CD1c-positive myeloid dendritic cell (primary cell): ENCODE results near the gene ZNF345.

Experiments
- DNase-seq: peaks from one replicate; pipeline ENCODE4 v3.0.0-alpha.2; 2016; ENCODE audit errors: extremely low spot score

ZNF345 gene

GRCh38 chr19:36916991-36917390, 66.3 kb downstream of the ZNF345 start:
- no peak for DNase-seq

DNA sequence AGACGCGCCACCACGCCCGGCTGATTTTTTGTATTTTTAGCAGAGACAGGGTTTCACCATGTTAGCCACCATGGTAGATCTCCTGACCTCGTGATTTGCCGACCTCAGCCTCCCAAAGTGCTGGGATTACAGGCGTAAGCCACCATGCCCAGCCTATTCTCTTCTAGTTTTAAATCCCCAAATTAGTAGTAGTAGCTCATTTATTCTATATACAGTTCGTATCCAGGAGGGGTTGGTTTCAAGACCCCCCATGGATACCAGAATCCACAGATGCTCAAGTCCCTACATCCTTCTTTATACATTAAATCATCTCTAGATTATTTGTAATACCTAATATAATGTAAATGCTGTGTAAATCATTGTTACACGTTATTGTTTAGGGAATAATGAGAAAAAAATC, 67.4 kb downstream of the ZNF345 start:
- DNase-seq: no peak
